Measurements from ENCODE around the gene LCE7A.

GRCh38 chr1:152886758-152887409 lies 27.1 kb downstream of the LCE7A start:
- no peak for TF ChIP-seq CTCF (optimal IDR thresholded peaks at IDR 0.05 in 1 of 3, IDR thresholded peaks at IDR 0.05 in 1 of 3, conservative IDR thresholded peaks at IDR 0.05 in 1 of 3; ENCODE audit: extremely low read depth in 1 of 3, insufficient read depth in 2 of 3, low read length in 3 of 3)
- no peak for TF ChIP-seq EZH2 (IDR thresholded peaks at IDR 0.05; ENCODE audit: low read length)
